ENCODE data around the gene TGFB2.

The TGFB2 gene

DNA sequence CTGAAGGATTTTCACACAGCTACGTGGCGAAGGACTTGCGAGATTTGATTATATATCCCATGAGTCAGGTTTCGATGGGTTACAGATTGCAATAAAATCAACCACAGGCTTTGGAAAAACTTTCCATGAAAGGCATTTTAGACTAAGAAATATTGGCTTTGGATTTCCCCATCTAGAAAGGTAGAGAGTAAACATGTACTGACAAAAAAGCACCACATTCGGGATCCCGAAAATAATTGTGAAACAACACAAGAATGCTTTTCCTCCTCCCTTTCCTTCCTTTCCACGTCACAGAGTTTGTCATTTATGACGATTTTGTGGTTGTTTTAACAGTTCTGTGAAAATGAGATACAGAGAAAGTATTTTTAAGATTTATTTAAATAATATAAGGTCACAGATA, 38.5 kb downstream of the TGFB2 start:
- WGBS, 2 experiments, result 92 to 96% methylated on average over 4 to 7 of the region's 8 CpGs
- Histone ChIP-seq H3K27me3 (ENCODE audit: control insufficient read depth, insufficient read depth, low read length, poor library complexity, severe bottlenecking) (no peaks in the 10 kb centered on the region), H3K4me3 (ENCODE audit: insufficient read depth, low read depth, low read length) (no peak overlapping the region), H3K4me1 (ENCODE audit: control insufficient read depth, insufficient read depth, low read length) (no peaks in the 10 kb centered on the region), H3K27ac (ENCODE audit: insufficient read depth, low read depth, low read length, poor library complexity, severe bottlenecking) (no peak overlapping the region), H3K9me3 (ENCODE audit: control insufficient read depth, low read length) (no peaks in the 10 kb centered on the region), H3K36me3 (ENCODE audit: control insufficient read depth, insufficient read depth, low read length) (no peaks in the 10 kb centered on the region)

DNA sequence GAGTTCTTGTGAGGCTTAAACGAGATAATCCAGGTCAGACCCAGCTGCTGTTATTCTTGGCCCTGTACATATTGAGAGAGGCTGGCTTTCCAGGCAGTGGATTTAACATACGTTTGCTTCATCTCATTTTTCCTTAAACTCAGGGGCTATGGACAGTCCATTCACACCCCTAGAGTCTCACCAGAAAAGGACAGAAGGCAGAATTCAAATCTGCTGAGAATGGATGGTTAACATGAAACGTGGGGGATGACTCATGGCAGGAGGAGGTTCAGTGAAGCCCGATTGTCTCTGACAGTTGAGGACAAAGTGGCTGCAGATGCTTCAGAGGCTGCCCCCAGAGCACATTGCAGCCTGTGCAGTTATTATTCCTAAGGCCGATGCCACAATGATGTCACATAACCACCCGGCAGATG, 39.5 kb downstream of the TGFB2 start:
- WGBS, 2 experiments, result 77 to 97% methylated on average over 5 to 6 of the region's 6 CpGs
- H3K4me1 ChIP-seq (ENCODE audit: control insufficient read depth, insufficient read depth, low read length), result no peaks in the 10 kb centered on the region
- H3K9me3 ChIP-seq (ENCODE audit: control insufficient read depth, low read length), result no peaks in the 10 kb centered on the region
- H3K4me3 ChIP-seq (ENCODE audit: insufficient read depth, low read depth, low read length), result no peak overlapping the region
- H3K27ac ChIP-seq (ENCODE audit: insufficient read depth, low read depth, low read length, poor library complexity, severe bottlenecking), result no peak overlapping the region
- no peaks in the 10 kb centered on the region for H3K36me3 ChIP-seq (ENCODE audit: control insufficient read depth, insufficient read depth, low read length)
- no peaks in the 10 kb centered on the region for H3K27me3 ChIP-seq (ENCODE audit: control insufficient read depth, insufficient read depth, low read length, poor library complexity, severe bottlenecking)

GRCh38 chr1:218388591-218388990, 43.5 kb downstream of the TGFB2 start:
- WGBS, 2 experiments, result 94 to 97% methylated on average over 8 of the region's 8 CpGs
- Histone ChIP-seq H3K36me3 (ENCODE audit: control insufficient read depth, insufficient read depth, low read length) (no peaks in the 10 kb centered on the region), H3K4me3 (ENCODE audit: insufficient read depth, low read depth, low read length) (no peak overlapping the region), H3K9me3 (ENCODE audit: control insufficient read depth, low read length) (no peaks in the 10 kb centered on the region), H3K27ac (ENCODE audit: insufficient read depth, low read depth, low read length, poor library complexity, severe bottlenecking) (no peak overlapping the region), H3K27me3 (ENCODE audit: control insufficient read depth, insufficient read depth, low read length, poor library complexity, severe bottlenecking) (no peaks in the 10 kb centered on the region), H3K4me1 (ENCODE audit: control insufficient read depth, insufficient read depth, low read length) (no peaks in the 10 kb centered on the region)

- H3K27ac ChIP-seq (ENCODE audit: insufficient read depth, low read depth, low read length, poor library complexity, severe bottlenecking), result no peak overlapping the region
- no peaks in the 10 kb centered on the region for H3K36me3 ChIP-seq (ENCODE audit: control insufficient read depth, insufficient read depth, low read length)
- 90 to 99% methylated on average over 3 of the region's 3 CpGs for WGBS, 2 experiments
- no peak overlapping the region for H3K4me3 ChIP-seq (ENCODE audit: insufficient read depth, low read depth, low read length)
- no peaks in the 10 kb centered on the region for H3K4me1 ChIP-seq (ENCODE audit: control insufficient read depth, insufficient read depth, low read length)
- no peaks in the 10 kb centered on the region for H3K9me3 ChIP-seq (ENCODE audit: control insufficient read depth, low read length)
- H3K27me3 ChIP-seq (ENCODE audit: control insufficient read depth, insufficient read depth, low read length, poor library complexity, severe bottlenecking), result no peaks in the 10 kb centered on the region
Measured at GRCh38 chr1:218390618-218391017, 45.5 kb downstream of the TGFB2 start.

DNA sequence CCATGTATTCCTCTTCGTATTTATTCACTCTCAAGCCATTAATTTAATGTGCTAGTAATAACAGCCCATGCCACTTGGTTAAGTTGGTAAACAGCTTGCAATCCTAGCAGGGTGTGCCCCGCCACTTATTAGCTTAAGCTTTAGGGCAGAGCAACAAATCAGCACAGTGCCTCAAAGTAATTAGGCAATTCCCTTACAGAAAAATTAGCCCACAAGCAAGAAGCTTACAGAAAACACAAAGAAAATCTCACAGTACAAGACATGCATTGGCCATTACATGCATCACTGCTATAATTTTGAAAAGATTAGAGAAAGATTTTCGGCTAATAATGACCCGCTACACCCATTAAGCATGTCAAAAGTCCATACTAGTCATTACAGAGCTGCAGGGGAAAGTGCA, 47.6 kb downstream of the TGFB2 start:
- 96 to 97% methylated on average over 4 of the region's 4 CpGs for WGBS, 2 experiments
- H3K4me1 ChIP-seq (ENCODE audit: control insufficient read depth, insufficient read depth, low read length), result no peaks in the 10 kb centered on the region
- no peaks in the 10 kb centered on the region for H3K9me3 ChIP-seq (ENCODE audit: control insufficient read depth, low read length)
- H3K27ac ChIP-seq (ENCODE audit: insufficient read depth, low read depth, low read length, poor library complexity, severe bottlenecking), result no peak overlapping the region
- H3K36me3 ChIP-seq (ENCODE audit: control insufficient read depth, insufficient read depth, low read length), result no peaks in the 10 kb centered on the region
- H3K27me3 ChIP-seq (ENCODE audit: control insufficient read depth, insufficient read depth, low read length, poor library complexity, severe bottlenecking), result no peaks in the 10 kb centered on the region
- H3K4me3 ChIP-seq (ENCODE audit: insufficient read depth, low read depth, low read length), result no peak overlapping the region

GRCh38 chr1:218394416-218394815, 49.3 kb downstream of the TGFB2 start:
- Histone ChIP-seq H3K27me3 (ENCODE audit: control insufficient read depth, insufficient read depth, low read length, poor library complexity, severe bottlenecking) (no peaks in the 10 kb centered on the region), H3K4me3 (ENCODE audit: insufficient read depth, low read depth, low read length) (no peak overlapping the region), H3K9me3 (ENCODE audit: control insufficient read depth, low read length) (no peaks in the 10 kb centered on the region), H3K27ac (ENCODE audit: insufficient read depth, low read depth, low read length, poor library complexity, severe bottlenecking) (no peak overlapping the region), H3K36me3 (ENCODE audit: control insufficient read depth, insufficient read depth, low read length) (no peaks in the 10 kb centered on the region), H3K4me1 (ENCODE audit: control insufficient read depth, insufficient read depth, low read length) (no peaks in the 10 kb centered on the region)
- 95 to 96% methylated on average over 11 of the region's 11 CpGs for WGBS, 2 experiments

DNA sequence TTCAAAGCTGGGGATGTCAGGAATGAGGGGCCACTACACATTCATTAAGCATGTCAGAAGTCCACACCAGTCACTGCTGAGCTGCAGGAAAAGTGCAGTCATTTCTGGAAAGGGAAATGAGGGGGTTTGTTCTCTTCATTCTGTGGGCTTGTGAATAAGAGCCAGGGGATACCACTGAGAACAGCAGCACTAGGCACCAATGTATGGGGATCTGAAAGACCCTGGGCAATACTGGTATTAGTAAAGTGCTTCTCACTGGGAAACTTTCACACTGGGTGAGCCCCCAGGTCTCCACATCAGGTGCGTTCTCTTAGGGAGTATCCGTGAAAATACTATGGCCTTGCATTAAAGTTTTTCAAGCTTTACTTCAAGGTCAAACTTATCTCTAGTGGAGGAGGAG, 49.9 kb downstream of the TGFB2 start:
- Histone ChIP-seq H3K27ac (ENCODE audit: insufficient read depth, low read depth, low read length, poor library complexity, severe bottlenecking) (no peak overlapping the region), H3K4me3 (ENCODE audit: insufficient read depth, low read depth, low read length) (no peak overlapping the region), H3K9me3 (ENCODE audit: control insufficient read depth, low read length) (no peaks in the 10 kb centered on the region), H3K36me3 (ENCODE audit: control insufficient read depth, insufficient read depth, low read length) (no peaks in the 10 kb centered on the region), H3K4me1 (ENCODE audit: control insufficient read depth, insufficient read depth, low read length) (no peaks in the 10 kb centered on the region), H3K27me3 (ENCODE audit: control insufficient read depth, insufficient read depth, low read length, poor library complexity, severe bottlenecking) (no peaks in the 10 kb centered on the region)
- 95 to 98% methylated on average over 2 of the region's 2 CpGs for WGBS, 2 experiments

DNA sequence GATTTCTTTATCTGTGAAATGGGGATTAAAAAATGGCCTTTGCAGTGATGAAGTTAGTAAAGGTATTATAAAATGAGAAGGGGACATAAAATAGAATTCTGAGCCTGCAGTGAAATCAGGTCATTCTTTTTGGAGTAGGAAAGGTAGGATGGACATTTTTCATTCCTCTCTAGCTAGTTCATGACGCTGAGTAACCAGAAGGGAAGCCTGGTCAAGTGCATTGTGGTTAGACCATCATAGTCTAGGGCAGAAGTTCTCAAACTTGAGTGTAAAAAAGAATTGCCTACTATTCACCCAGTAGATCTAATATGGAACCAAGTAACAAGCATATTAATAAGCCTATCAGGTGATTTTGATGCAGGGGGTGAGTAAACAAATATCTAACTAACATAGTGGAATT, 50.8 kb downstream of the TGFB2 start:
- Histone ChIP-seq H3K9me3 (ENCODE audit: control insufficient read depth, low read length) (no peaks in the 10 kb centered on the region), H3K27me3 (ENCODE audit: control insufficient read depth, insufficient read depth, low read length, poor library complexity, severe bottlenecking) (no peaks in the 10 kb centered on the region), H3K4me3 (ENCODE audit: insufficient read depth, low read depth, low read length) (no peak overlapping the region), H3K4me1 (ENCODE audit: control insufficient read depth, insufficient read depth, low read length) (no peaks in the 10 kb centered on the region), H3K27ac (ENCODE audit: insufficient read depth, low read depth, low read length, poor library complexity, severe bottlenecking) (no peak overlapping the region), H3K36me3 (ENCODE audit: control insufficient read depth, insufficient read depth, low read length) (no peaks in the 10 kb centered on the region)
- 94 to 100% methylated on average over 1 of the region's 1 CpG for WGBS, 2 experiments

- WGBS, 2 experiments, result 89 to 93% methylated on average over 8 of the region's 8 CpGs
- no peaks in the 10 kb centered on the region for H3K4me1 ChIP-seq (ENCODE audit: control insufficient read depth, insufficient read depth, low read length)
- no peak overlapping the region for H3K27ac ChIP-seq (ENCODE audit: insufficient read depth, low read depth, low read length, poor library complexity, severe bottlenecking)
- H3K27me3 ChIP-seq (ENCODE audit: control insufficient read depth, insufficient read depth, low read length, poor library complexity, severe bottlenecking), result no peaks in the 10 kb centered on the region
- H3K4me3 ChIP-seq (ENCODE audit: insufficient read depth, low read depth, low read length), result no peak overlapping the region
- H3K9me3 ChIP-seq (ENCODE audit: control insufficient read depth, low read length), result no peaks in the 10 kb centered on the region
- H3K36me3 ChIP-seq (ENCODE audit: control insufficient read depth, insufficient read depth, low read length), result no peaks in the 10 kb centered on the region
Measured at GRCh38 chr1:218397752-218398339, 52.7 kb downstream of the TGFB2 start.

DNA sequence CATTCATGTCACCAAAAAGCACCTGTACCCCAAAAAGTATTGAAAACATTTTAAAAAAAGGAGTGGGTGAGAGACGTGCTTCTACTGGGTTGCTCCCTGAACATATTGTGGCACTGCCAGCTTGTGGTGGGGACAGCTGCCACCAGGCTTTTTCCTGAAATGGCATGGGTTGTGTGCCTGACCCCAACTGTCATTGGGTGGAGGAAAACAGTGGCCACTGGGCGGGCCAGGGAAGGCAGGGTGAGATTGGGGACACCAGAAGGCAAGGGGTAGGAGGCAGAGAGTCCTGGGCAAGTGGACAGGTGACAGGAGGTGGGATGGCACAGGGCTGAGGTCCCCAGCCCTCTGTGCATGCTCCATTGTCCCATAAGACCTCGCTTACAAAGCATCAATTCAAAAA, 55.5 kb downstream of the TGFB2 start:
- Histone ChIP-seq H3K27ac (ENCODE audit: insufficient read depth, low read depth, low read length, poor library complexity, severe bottlenecking) (no peak overlapping the region), H3K9me3 (ENCODE audit: control insufficient read depth, low read length) (no peaks in the 10 kb centered on the region), H3K4me1 (ENCODE audit: control insufficient read depth, insufficient read depth, low read length) (no peaks in the 10 kb centered on the region), H3K27me3 (ENCODE audit: control insufficient read depth, insufficient read depth, low read length, poor library complexity, severe bottlenecking) (no peaks in the 10 kb centered on the region), H3K36me3 (ENCODE audit: control insufficient read depth, insufficient read depth, low read length) (no peaks in the 10 kb centered on the region), H3K4me3 (ENCODE audit: insufficient read depth, low read depth, low read length) (no peak overlapping the region)
- WGBS, 2 experiments, result 94 to 98% methylated on average over 3 of the region's 3 CpGs

DNA sequence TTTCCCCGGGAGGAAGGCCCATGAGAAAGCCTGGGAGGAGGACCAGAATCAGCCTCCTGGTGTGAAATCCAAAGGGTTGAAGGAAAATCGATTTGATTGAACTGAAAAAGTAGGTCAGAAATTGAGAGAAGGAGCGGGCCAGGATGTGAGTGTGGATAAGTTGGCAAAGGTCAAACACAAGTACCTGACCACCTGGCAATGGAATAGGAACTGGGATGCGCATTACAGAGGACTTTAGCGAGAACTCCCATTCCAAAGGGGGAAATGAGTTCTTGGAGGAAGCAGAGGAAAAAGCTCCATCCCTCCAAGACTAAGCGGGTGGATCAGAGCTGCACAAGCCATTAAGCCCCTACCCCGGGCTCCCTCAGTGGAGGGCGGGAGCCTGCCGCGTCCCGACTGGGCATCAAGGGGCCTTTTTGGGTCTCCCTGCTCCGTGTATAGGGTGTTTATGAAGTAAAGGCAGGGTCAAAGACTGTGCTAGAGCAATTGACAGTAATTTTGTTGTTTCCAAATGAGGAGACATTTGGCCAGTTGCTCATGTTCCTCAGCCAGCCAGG, 56.4 kb downstream of the TGFB2 start:
- H3K27ac ChIP-seq (ENCODE audit: insufficient read depth, low read depth, low read length, poor library complexity, severe bottlenecking), result no peak overlapping the region
- WGBS, 2 experiments, result 89% methylated on average over 12 of the region's 12 CpGs

More for the DNA sequence above, 56.4 kb downstream of the TGFB2 start:
- no peaks in the 10 kb centered on the region for H3K9me3 ChIP-seq (ENCODE audit: control insufficient read depth, low read length)
- H3K36me3 ChIP-seq (ENCODE audit: control insufficient read depth, insufficient read depth, low read length), result no peaks in the 10 kb centered on the region
- no peaks in the 10 kb centered on the region for H3K4me1 ChIP-seq (ENCODE audit: control insufficient read depth, insufficient read depth, low read length)
- H3K4me3 ChIP-seq (ENCODE audit: insufficient read depth, low read depth, low read length), result no peak overlapping the region
- no peaks in the 10 kb centered on the region for H3K27me3 ChIP-seq (ENCODE audit: control insufficient read depth, insufficient read depth, low read length, poor library complexity, severe bottlenecking)
